HepG2 (cell line): ENCODE measurements around the gene CRYBA2. TPM values are rescaled to one million over a fixed set of nuclear protein-coding genes. Genes with fewer than 3 reads are reported as not detected.
A peak's percentile ranks its signal among the peaks of the same experiment; 100 is the strongest.

Experiments used
- KLF6 ChIP-seq: IDR thresholded peaks from 2 replicates; pipeline ENCODE4 v1.8.0; 2016; ENCODE audit warnings: missing biosample characterization, missing genetic modification reagents
- KMT2B ChIP-seq: IDR thresholded peaks from 2 replicates; pipeline ENCODE4 v1.6.1; 2016; ENCODE audit warnings: missing genetic modification reagents, missing compliant biosample characterization
- PHB2 ChIP-seq: fragments of 450-650 bp; IDR thresholded peaks from 2 replicates; pipeline ENCODE4 v1.6.1; 2018; ENCODE audit not compliant: partially characterized antibody
- SRSF9 ChIP-seq: fragments of 200-400 bp; formaldehyde crosslinking; IDR thresholded peaks from 2 replicates; pipeline ENCODE4 v1.6.1; 2018; ENCODE audit warnings: borderline replicate concordance, mild to moderate bottlenecking, low read depth, low read length; ENCODE audit not compliant: insufficient read depth, poor library complexity, severe bottlenecking
- polyA plus RNA-seq, 8 experiments: library from polyadenylated mRNA; depleted of rRNA in 3 of 8; stranded (reverse) in 7 of 8; unstranded in 1 of 8; fragments of >200 nt; fragmentation: Illumina TruSeq in 4 of 8; extraction: Trizol in 4 of 8; gene quantifications; 2 replicates each; pipeline versions ENCODE4 v1.2.1 to v1.2.3, GENCODE V29; 2011 to 2016; ENCODE audit warnings: low read depth in 4 of 8, missing spikeins in 1 of 8, mixed read lengths in 1 of 8; ENCODE audit not compliant: insufficient read depth in 1 of 8
- total RNA-seq, 5 experiments: library from RNA; depleted of rRNA; stranded (reverse); fragments of >200 nt; fragmentation: Illumina TruSeq; extraction: Trizol; gene quantifications; 2 replicates each; pipeline ENCODE4 v1.2.3, GENCODE V29; 2016; ENCODE audit warnings: low read depth in 1 of 5
- TF ChIP-seq, protein P1 (sequence below): sonication (generic); formaldehyde crosslinking; IDR thresholded peaks from 2 replicates; pipeline ENCODE4 v1.5.0; 2020; ENCODE audit warnings: mild to moderate bottlenecking, missing genetic modification reagents
- TF ChIP-seq, protein P2 (sequence below): sonication (generic); formaldehyde crosslinking; IDR thresholded peaks from 2 replicates; pipeline ENCODE4 v1.5.0; 2020; ENCODE audit warnings: missing genetic modification reagents, mild to moderate bottlenecking, borderline replicate concordance
- TF ChIP-seq, protein P3 (sequence below): sonication (generic); formaldehyde crosslinking; IDR thresholded peaks from 2 replicates; pipeline ENCODE4 v1.4.0; 2020; ENCODE audit warnings: mild to moderate bottlenecking, missing genetic modification reagents, borderline replicate concordance
- TF ChIP-seq, protein P4 (sequence below): sonication (generic); formaldehyde crosslinking; IDR thresholded peaks from 2 replicates; pipeline ENCODE4 v1.4.0; 2020; ENCODE audit warnings: mild to moderate bottlenecking, missing genetic modification reagents
- TF ChIP-seq, protein P5 (sequence below): sonication (generic); formaldehyde crosslinking; IDR thresholded peaks from 2 replicates; pipeline ENCODE4 v1.8.0; 2022; ENCODE audit warnings: missing genetic modification reagents, mild to moderate bottlenecking, inconsistent platforms, borderline replicate concordance
- TF ChIP-seq, protein P6 (sequence below): sonication (generic); formaldehyde crosslinking; IDR thresholded peaks from 2 replicates; pipeline ENCODE4 v1.5.1; 2020; ENCODE audit warnings: mild to moderate bottlenecking, missing genetic modification reagents, borderline replicate concordance

Gene CRYBA2
- total and polyA plus RNA-seq, 2 of the 13 experiments (the other 11 are each of a cell fraction or from before 2014, with no cell fraction given) = not detected

DNA sequence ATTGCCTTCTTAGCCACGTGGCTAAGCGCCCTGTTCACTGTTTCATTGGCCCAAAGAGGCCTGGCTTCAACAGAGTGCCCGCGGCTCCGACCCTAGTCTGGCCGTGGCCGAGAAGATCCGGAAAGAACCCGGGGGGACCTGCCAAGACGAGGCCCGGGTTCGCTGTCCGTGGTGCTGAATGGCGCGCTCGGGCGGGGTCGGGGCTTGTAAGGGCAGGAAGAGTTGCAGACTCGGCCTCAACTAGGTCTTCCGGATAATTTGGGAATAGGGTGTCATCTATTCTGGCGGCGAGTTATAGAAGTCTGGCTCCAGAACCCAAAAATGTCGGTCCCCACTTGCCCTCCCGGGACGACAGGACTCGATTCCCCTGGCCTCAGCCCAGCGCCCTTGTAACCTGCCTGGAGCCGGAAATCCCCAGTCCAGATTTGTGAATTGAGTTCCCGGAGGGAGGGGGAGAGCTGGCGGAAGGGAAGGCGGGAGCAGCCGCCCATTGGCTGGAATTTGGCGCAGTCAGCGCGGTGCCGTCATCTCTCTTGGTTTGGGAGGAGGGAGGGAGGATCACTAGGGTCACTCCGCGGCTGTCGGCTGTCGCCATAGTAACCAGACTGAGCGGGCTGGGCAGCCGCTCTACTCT lies 30.2 kb downstream of the CRYBA2 start (continued):
- TF ChIP-seq, protein P1, sequence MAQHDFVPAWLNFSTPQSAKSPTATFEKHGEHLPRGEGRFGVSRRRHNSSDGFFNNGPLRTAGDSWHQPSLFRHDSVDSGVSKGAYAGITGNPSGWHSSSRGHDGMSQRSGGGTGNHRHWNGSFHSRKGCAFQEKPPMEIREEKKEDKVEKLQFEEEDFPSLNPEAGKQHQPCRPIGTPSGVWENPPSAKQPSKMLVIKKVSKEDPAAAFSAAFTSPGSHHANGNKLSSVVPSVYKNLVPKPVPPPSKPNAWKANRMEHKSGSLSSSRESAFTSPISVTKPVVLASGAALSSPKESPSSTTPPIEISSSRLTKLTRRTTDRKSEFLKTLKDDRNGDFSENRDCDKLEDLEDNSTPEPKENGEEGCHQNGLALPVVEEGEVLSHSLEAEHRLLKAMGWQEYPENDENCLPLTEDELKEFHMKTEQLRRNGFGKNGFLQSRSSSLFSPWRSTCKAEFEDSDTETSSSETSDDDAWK (CRISPR knock-in tag) = no peak
- TF ChIP-seq SRSF9 (no peak), PHB2 (no peak), KLF6 (CRISPR knock-in tag) (peak; percentile 99), KMT2B (CRISPR knock-in tag) (peak; percentile 68; the same call in 1 of the 2 replicates)
- TF ChIP-seq, protein P2, sequence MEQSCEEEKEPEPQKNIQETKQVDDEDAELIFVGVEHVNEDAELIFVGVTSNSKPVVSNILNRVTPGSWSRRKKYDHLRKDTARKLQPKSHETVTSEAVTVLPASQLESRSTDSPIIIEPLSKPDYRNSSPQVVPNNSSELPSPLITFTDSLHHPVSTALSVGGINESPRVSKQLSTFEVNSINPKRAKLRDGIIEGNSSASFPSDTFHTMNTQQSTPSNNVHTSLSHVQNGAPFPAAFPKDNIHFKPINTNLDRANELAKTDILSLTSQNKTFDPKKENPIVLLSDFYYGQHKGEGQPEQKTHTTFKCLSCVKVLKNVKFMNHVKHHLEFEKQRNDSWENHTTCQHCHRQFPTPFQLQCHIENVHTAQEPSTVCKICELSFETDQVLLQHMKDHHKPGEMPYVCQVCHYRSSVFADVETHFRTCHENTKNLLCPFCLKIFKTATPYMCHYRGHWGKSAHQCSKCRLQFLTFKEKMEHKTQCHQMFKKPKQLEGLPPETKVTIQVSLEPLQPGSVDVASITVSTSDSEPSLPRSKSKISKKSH (CRISPR knock-in tag) = peak; percentile 96
- TF ChIP-seq, protein P3, sequence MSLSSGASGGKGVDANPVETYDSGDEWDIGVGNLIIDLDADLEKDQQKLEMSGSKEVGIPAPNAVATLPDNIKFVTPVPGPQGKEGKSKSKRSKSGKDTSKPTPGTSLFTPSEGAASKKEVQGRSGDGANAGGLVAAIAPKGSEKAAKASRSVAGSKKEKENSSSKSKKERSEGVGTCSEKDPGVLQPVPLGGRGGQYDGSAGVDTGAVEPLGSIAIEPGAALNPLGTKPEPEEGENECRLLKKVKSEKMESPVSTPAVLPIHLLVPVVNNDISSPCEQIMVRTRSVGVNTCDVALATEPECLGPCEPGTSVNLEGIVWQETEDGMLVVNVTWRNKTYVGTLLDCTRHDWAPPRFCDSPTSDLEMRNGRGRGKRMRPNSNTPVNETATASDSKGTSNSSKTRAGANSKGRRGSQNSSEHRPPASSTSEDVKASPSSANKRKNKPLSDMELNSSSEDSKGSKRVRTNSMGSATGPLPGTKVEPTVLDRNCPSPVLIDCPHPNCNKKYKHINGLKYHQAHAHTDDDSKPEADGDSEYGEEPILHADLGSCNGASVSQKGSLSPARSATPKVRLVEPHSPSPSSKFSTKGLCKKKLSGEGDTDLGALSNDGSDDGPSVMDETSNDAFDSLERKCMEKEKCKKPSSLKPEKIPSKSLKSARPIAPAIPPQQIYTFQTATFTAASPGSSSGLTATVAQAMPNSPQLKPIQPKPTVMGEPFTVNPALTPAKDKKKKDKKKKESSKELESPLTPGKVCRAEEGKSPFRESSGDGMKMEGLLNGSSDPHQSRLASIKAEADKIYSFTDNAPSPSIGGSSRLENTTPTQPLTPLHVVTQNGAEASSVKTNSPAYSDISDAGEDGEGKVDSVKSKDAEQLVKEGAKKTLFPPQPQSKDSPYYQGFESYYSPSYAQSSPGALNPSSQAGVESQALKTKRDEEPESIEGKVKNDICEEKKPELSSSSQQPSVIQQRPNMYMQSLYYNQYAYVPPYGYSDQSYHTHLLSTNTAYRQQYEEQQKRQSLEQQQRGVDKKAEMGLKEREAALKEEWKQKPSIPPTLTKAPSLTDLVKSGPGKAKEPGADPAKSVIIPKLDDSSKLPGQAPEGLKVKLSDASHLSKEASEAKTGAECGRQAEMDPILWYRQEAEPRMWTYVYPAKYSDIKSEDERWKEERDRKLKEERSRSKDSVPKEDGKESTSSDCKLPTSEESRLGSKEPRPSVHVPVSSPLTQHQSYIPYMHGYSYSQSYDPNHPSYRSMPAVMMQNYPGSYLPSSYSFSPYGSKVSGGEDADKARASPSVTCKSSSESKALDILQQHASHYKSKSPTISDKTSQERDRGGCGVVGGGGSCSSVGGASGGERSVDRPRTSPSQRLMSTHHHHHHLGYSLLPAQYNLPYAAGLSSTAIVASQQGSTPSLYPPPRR (CRISPR knock-in tag) = no peak
- TF ChIP-seq, protein P4, sequence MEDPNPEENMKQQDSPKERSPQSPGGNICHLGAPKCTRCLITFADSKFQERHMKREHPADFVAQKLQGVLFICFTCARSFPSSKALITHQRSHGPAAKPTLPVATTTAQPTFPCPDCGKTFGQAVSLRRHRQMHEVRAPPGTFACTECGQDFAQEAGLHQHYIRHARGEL (CRISPR knock-in tag) = no peak
- TF ChIP-seq, protein P5, sequence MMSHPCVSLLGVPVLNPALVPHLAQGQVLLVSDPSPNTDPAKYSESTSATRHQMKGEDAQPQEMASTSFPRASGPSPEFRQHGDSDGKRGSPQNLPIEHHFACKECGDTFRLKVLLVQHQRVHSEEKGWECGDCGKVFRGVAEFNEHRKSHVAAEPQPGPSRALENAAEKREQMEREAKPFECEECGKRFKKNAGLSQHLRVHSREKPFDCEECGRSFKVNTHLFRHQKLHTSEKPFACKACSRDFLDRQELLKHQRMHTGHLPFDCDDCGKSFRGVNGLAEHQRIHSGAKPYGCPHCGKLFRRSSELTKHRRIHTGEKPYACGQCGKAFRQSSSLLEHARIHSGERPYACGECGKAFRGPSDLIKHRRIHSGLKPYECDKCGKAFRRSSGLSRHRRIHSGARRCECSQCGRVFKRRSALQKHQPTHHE (CRISPR knock-in tag) = 0 out of 2 replicates have a peak, but pooled peaks have one; percentile 84
- TF ChIP-seq, protein P6, sequence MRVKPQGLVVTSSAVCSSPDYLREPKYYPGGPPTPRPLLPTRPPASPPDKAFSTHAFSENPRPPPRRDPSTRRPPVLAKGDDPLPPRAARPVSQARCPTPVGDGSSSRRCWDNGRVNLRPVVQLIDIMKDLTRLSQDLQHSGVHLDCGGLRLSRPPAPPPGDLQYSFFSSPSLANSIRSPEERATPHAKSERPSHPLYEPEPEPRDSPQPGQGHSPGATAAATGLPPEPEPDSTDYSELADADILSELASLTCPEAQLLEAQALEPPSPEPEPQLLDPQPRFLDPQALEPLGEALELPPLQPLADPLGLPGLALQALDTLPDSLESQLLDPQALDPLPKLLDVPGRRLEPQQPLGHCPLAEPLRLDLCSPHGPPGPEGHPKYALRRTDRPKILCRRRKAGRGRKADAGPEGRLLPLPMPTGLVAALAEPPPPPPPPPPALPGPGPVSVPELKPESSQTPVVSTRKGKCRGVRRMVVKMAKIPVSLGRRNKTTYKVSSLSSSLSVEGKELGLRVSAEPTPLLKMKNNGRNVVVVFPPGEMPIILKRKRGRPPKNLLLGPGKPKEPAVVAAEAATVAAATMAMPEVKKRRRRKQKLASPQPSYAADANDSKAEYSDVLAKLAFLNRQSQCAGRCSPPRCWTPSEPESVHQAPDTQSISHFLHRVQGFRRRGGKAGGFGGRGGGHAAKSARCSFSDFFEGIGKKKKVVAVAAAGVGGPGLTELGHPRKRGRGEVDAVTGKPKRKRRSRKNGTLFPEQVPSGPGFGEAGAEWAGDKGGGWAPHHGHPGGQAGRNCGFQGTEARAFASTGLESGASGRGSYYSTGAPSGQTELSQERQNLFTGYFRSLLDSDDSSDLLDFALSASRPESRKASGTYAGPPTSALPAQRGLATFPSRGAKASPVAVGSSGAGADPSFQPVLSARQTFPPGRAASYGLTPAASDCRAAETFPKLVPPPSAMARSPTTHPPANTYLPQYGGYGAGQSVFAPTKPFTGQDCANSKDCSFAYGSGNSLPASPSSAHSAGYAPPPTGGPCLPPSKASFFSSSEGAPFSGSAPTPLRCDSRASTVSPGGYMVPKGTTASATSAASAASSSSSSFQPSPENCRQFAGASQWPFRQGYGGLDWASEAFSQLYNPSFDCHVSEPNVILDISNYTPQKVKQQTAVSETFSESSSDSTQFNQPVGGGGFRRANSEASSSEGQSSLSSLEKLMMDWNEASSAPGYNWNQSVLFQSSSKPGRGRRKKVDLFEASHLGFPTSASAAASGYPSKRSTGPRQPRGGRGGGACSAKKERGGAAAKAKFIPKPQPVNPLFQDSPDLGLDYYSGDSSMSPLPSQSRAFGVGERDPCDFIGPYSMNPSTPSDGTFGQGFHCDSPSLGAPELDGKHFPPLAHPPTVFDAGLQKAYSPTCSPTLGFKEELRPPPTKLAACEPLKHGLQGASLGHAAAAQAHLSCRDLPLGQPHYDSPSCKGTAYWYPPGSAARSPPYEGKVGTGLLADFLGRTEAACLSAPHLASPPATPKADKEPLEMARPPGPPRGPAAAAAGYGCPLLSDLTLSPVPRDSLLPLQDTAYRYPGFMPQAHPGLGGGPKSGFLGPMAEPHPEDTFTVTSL = no peak
